OCI-LY7 (cell line): ENCODE results near the gene PCBP3. TPM values are rescaled to one million over a fixed set of nuclear protein-coding genes. Genes with fewer than 3 reads are reported as not detected.

Source experiments
- BruUV-seq: library from RNA; stranded (reverse); fragments of 400-500 nt; replicated peaks from 2 replicates; lab custom pipeline; 2021; lab: Mats Ljungman, UMichigan
- CTCF ChIA-PET: fragments of 300-600 bp; sonication (Branson Sonifier 250); formaldehyde crosslinking; loops from one replicate; lab custom pipeline; 2022; ENCODE audit warnings: antibody characterized with exemption; ENCODE audit not compliant: unreplicated experiment; lab: Charles Lee
- POLR2A ChIA-PET: fragments of 300-600 bp; sonication (Branson Sonifier 250); formaldehyde crosslinking; loops from one replicate; lab custom pipeline; 2022; ENCODE audit warnings: antibody characterized with exemption; lab: Charles Lee
- DNase-seq: peaks from one replicate; pipeline ENCODE4 v3.0.0-alpha.2; 2015; ENCODE audit warnings: low spot score
- H2AFZ ChIP-seq: fragments of 200-600 bp; sonication (generic), shearing (Covaris generic); 2 replicates; pipeline ENCODE4 v1.6.1; 2014; ENCODE audit warnings: mild to moderate bottlenecking, antibody characterized with exemption, low read length, moderate library complexity
- H3K27ac ChIP-seq: fragments of 200-600 bp; sonication (generic); 2 replicates; pipeline ENCODE4 v1.5.1; 2014; ENCODE audit warnings: mixed run types, low read depth, mild to moderate bottlenecking, moderate library complexity, low read length, inconsistent platforms; ENCODE audit not compliant: poor library complexity, severe bottlenecking
- H3K36me3 ChIP-seq: fragments of 200-600 bp; sonication (generic); 2 replicates; pipeline ENCODE4 v1.6.1; 2014; ENCODE audit warnings: mild to moderate bottlenecking, antibody characterized with exemption, low read length, moderate library complexity, mixed read lengths; ENCODE audit not compliant: insufficient read depth
- H3K4me1 ChIP-seq: fragments of 200-600 bp; sonication (generic); 2 replicates; pipeline ENCODE4 v1.5.1; 2014; ENCODE audit warnings: mild to moderate bottlenecking, low read length; ENCODE audit not compliant: insufficient read depth, poor library complexity, severe bottlenecking
- H3K4me2 ChIP-seq: fragments of 200-600 bp; sonication (generic); 2 replicates; pipeline ENCODE4 v1.6.1; 2014; ENCODE audit warnings: mild to moderate bottlenecking, low read length
- H3K4me3 ChIP-seq: fragments of 200-600 bp; sonication (generic); 2 replicates; pipeline ENCODE4 v1.5.1; 2014; ENCODE audit warnings: mild to moderate bottlenecking, low read depth, low read length; ENCODE audit not compliant: poor library complexity, severe bottlenecking
- H3K79me2 ChIP-seq: fragments of 200-600 bp; sonication (generic); 2 replicates; pipeline ENCODE4 v1.6.1; 2016; ENCODE audit warnings: low read depth, mild to moderate bottlenecking, low read length, moderate library complexity, mixed read lengths; ENCODE audit not compliant: insufficient read depth
- H3K9me2 ChIP-seq: fragments of 200-600 bp; sonication (generic); 2 replicates; pipeline ENCODE4 v1.6.1; 2016; ENCODE audit warnings: mild to moderate bottlenecking, low read length, mixed read lengths; ENCODE audit not compliant: insufficient read depth
- H3K9me3 ChIP-seq: fragments of 200-600 bp; sonication (generic); 2 replicates; pipeline ENCODE4 v1.6.1; 2014; ENCODE audit warnings: mild to moderate bottlenecking, mixed run types, low read length, mixed read lengths
- H4K20me1 ChIP-seq: fragments of 200-600 bp; sonication (generic); 2 replicates; pipeline ENCODE4 v1.6.1; 2014; ENCODE audit warnings: mild to moderate bottlenecking, antibody characterized with exemption, low read length, moderate library complexity, mixed read lengths; ENCODE audit not compliant: insufficient read depth
- CTCF ChIP-seq: fragments of 200-600 bp; sonication (generic); conservative IDR thresholded peaks from 2 replicates; pipeline ENCODE4 v1.5.1; 2014; ENCODE audit warnings: mild to moderate bottlenecking, antibody characterized with exemption, low read length, moderate library complexity, mixed read lengths
- EZH2phosphoT487 ChIP-seq: fragments of 200-600 bp; sonication (generic); IDR thresholded peaks from 2 replicates; pipeline ENCODE4 v1.6.1; 2018; ENCODE audit warnings: low read depth, borderline replicate concordance, mild to moderate bottlenecking, mixed run types, antibody characterized with exemption, low read length, moderate library complexity, mixed read lengths
- intact Hi-C: fragments of 100-400 bp; cut with micrococcal nuclease; formaldehyde crosslinking; loops from one replicate; pipeline ENCODE4 v1.10.0; 2022; ENCODE audit not compliant: unreplicated experiment
- total RNA-seq, 2 experiments: library from RNA; depleted of rRNA in 1 of 2; stranded (reverse); fragments of >200 nt in 1 of 2; shearing (Covaris generic) in 1 of 2; gene quantifications; 2 replicates each; pipeline ENCODE4 v1.2.3, GENCODE V29; 2014 to 2022

PCBP3 gene
- total RNA-seq, 2 experiments from 2014 or later = 0.61 TPM; not detected in 1

GRCh38 chr21:45636951-45637646, 6.4 kb upstream of the PCBP3 start:
- Histone ChIP-seq H3K36me3 (no peaks in the 10 kb centered on the region), H4K20me1 (no peaks in the 10 kb centered on the region), H3K4me1 (peaks cover 75% of the 10 kb centered on the region), H3K9me2 (no peaks in the 10 kb centered on the region), H3K9me3 (peaks cover 5% of the 10 kb centered on the region; the same call in 1 of the 2 replicates), H3K79me2 (no peaks in the 10 kb centered on the region), H2AFZ (no peak overlapping the region), H3K4me3 (no peak overlapping the region), H3K27ac (peak overlapping the region; percentile 16), H3K4me2 (no peak overlapping the region)
- TF ChIP-seq CTCF (no peak), EZH2phosphoT487 (no peak)
- DNase-seq = no peak
- CTCF ChIA-PET = no interaction called here
- POLR2A ChIA-PET = no interaction called here
- intact Hi-C loops = no loop called here
- no TSS peak for BruUV-seq

- H3K4me3 ChIP-seq = no peak overlapping the region
- no peak for DNase-seq
- H3K4me2 ChIP-seq = peak overlapping the region; percentile 76
- H2AFZ ChIP-seq = no peak overlapping the region
- no peaks in the 10 kb centered on the region for H3K9me2 ChIP-seq
- CTCF ChIA-PET = no interaction called here
- H3K36me3 ChIP-seq = no peaks in the 10 kb centered on the region
- intact Hi-C loops = no loop called here
- TF ChIP-seq EZH2phosphoT487 (no peak), CTCF (no peak)
- H3K79me2 ChIP-seq = no peaks in the 10 kb centered on the region
- BruUV-seq = no TSS peak
- peak overlapping the region; percentile 82 for H3K27ac ChIP-seq
- no peaks in the 10 kb centered on the region for H4K20me1 ChIP-seq
- H3K9me3 ChIP-seq = peaks cover 5% of the 10 kb centered on the region; the same call in 1 of the 2 replicates
- POLR2A ChIA-PET = no interaction called here
- peaks cover 67% of the 10 kb centered on the region for H3K4me1 ChIP-seq
Measured at GRCh38 chr21:45637883-45638282, 5.6 kb upstream of the PCBP3 start.

- intact Hi-C loops = no loop called here
- no TSS peak for BruUV-seq
- POLR2A ChIA-PET = no interaction called here
Measured at GRCh38 chr21:45638707-45639106, 4.8 kb upstream of the PCBP3 start.

More at GRCh38 chr21:45638707-45639106, 4.8 kb upstream of the PCBP3 start:
- CTCF ChIA-PET = no interaction called here
- Histone ChIP-seq H3K4me3 (peak overlapping the region; percentile 55), H3K79me2 (no peaks in the 10 kb centered on the region), H4K20me1 (no peaks in the 10 kb centered on the region), H2AFZ (peak overlapping the region; percentile 51; the same call in 1 of the 2 replicates), H3K4me2 (peak overlapping the region; percentile 76), H3K9me2 (no peaks in the 10 kb centered on the region), H3K4me1 (peaks cover 65% of the 10 kb centered on the region), H3K36me3 (no peaks in the 10 kb centered on the region), H3K27ac (peak overlapping the region; percentile 82), H3K9me3 (peaks cover 5% of the 10 kb centered on the region; the same call in 1 of the 2 replicates)
- peak; percentile 46 for DNase-seq
- no peak for TF ChIP-seq EZH2phosphoT487
- no peak for TF ChIP-seq CTCF
